HG03196 (cell line): ENCODE results near the gene TACR2.

Source experiments
- ATAC-seq: cut with Tn5 transposase; IDR thresholded peaks from one replicate; pipeline ENCODE4 v1.9.1; 2021; ENCODE audit not compliant: unreplicated experiment

The TACR2 gene

GRCh38 chr10:69416695-69417094, at the start of gene TACR2:
TACR2 (minus strand) TSS chr10:69416918; CDS start chr10:69416323, 595 bp downstream.
- ATAC-seq = no peak

- ATAC-seq = no peak
These were observed 49.4 kb upstream of the TACR2 start for GRCh38 chr10:69466158-69466490.

GRCh38 chr10:69465457-69466157, 48.9 kb upstream of the TACR2 start:
- no peak for ATAC-seq

GRCh38 chr10:69464801-69465401, 48.2 kb upstream of the TACR2 start:
- ATAC-seq = no peak

GRCh38 chr10:69464401-69464800, 47.7 kb upstream of the TACR2 start:
- no peak for ATAC-seq

GRCh38 chr10:69463886-69464285, 47.2 kb upstream of the TACR2 start:
- no peak for ATAC-seq

- ATAC-seq = no peak
These were observed 44.7 kb upstream of the TACR2 start for GRCh38 chr10:69461243-69462025.

- ATAC-seq = no peak
These were observed 44.0 kb upstream of the TACR2 start for GRCh38 chr10:69460576-69461242.

- ATAC-seq = no peak
These were observed 43.3 kb upstream of the TACR2 start for GRCh38 chr10:69459893-69460575.

GRCh38 chr10:69459101-69459790, 42.5 kb upstream of the TACR2 start:
- ATAC-seq = no peak

GRCh38 chr10:69458430-69459100, 41.8 kb upstream of the TACR2 start:
- ATAC-seq = no peak

- no peak for ATAC-seq
These were observed 41.1 kb upstream of the TACR2 start for GRCh38 chr10:69457771-69458237.

- no peak for ATAC-seq
These were observed 40.4 kb upstream of the TACR2 start for GRCh38 chr10:69456880-69457693.

- no peak for ATAC-seq
These were observed 38.5 kb upstream of the TACR2 start for GRCh38 chr10:69455006-69455763.

- no peak for ATAC-seq
These were observed 37.1 kb upstream of the TACR2 start for GRCh38 chr10:69453795-69454194.

GRCh38 chr10:69452676-69453415, 36.1 kb upstream of the TACR2 start:
- ATAC-seq = no peak

- no peak for ATAC-seq
These were observed 35.1 kb upstream of the TACR2 start for GRCh38 chr10:69451784-69452251.
